IMR-90 (cell line): Measurements from ENCODE around the gene SNTG2. TPM values are rescaled to one million over a fixed set of nuclear protein-coding genes. Genes with fewer than 3 reads are reported as not detected.

Experiments
- ATAC-seq: fragments of 200-7000 bp; cut with Tn5 transposase; 2 replicates; pipeline ENCODE4 v1.9.1; 2020; ENCODE audit warnings: low read depth, mild to moderate bottlenecking, moderate library complexity
- BruUV-seq: library from RNA; stranded (reverse); fragments of 400-500 nt; replicated peaks from 2 replicates; lab custom pipeline; 2021; lab: Mats Ljungman, UMichigan
- CTCF ChIA-PET: fragments of 300-600 bp; formaldehyde crosslinking; extraction: SDS; loops from one replicate; lab custom pipeline; 2021; ENCODE audit warnings: antibody characterized with exemption; lab: Yijun Ruan, JAX
- POLR2A ChIA-PET: fragments of 300-600 bp; sonication (Branson Sonifier 250); formaldehyde crosslinking; loops from one replicate; lab custom pipeline; 2022; ENCODE audit warnings: antibody characterized with exemption; ENCODE audit not compliant: unreplicated experiment; lab: Charles Lee
- DNase-seq: peaks from one replicate; pipeline ENCODE4 v3.0.0; 2013
- H2AFZ ChIP-seq: replicated peaks from 2 replicates; pipeline ENCODE3; 2013; ENCODE audit warnings: low read length, mild to moderate bottlenecking; ENCODE audit not compliant: poor library complexity
- H2AK5ac ChIP-seq: 2 replicates; pipeline ENCODE4 v1.6.1; 2013; ENCODE audit warnings: low read depth, low read length, inconsistent platforms
- H2AK9ac ChIP-seq: replicated peaks from 2 replicates; pipeline ENCODE3; 2013; ENCODE audit warnings: mild to moderate bottlenecking, low read depth, low read length, moderate library complexity; ENCODE audit not compliant: poor library complexity
- H2BK120ac ChIP-seq: 2 replicates; pipeline ENCODE4 v1.6.1; 2013; ENCODE audit warnings: low read depth, low read length, inconsistent platforms
- H2BK15ac ChIP-seq: 3 replicates; pipeline ENCODE4 v1.6.1; 2013; ENCODE audit warnings: low read depth, low read length, inconsistent platforms
- H2BK20ac ChIP-seq: 2 replicates; pipeline ENCODE4 v1.6.1; 2013; ENCODE audit warnings: low read depth, mild to moderate bottlenecking, inconsistent platforms, low read length, moderate library complexity
- H2BK5ac ChIP-seq: 2 replicates; pipeline ENCODE4 v1.6.1; 2013; ENCODE audit warnings: mild to moderate bottlenecking, low read depth, low read length, inconsistent platforms; ENCODE audit not compliant: poor library complexity, severe bottlenecking
- H3K14ac ChIP-seq: replicated peaks from 2 replicates; pipeline ENCODE4 v1.6.1; 2013; ENCODE audit warnings: low read depth, low read length, inconsistent platforms
- H3K18ac ChIP-seq: 2 replicates; pipeline ENCODE4 v1.6.1; 2013; ENCODE audit warnings: low read depth, low read length, control low read depth
- H3K23ac ChIP-seq: 2 replicates; pipeline ENCODE4 v1.6.1; 2013; ENCODE audit warnings: low read depth, low read length, inconsistent platforms
- H3K27ac ChIP-seq: 2 replicates; pipeline ENCODE4 v1.5.1; 2013; ENCODE audit warnings: mild to moderate bottlenecking, control low read depth, low read length; ENCODE audit not compliant: insufficient read depth
- H3K27me3 ChIP-seq: 2 replicates; pipeline ENCODE4 v1.6.1; 2013; ENCODE audit warnings: low read length; ENCODE audit not compliant: control insufficient read depth, insufficient read depth
- H3K36me3 ChIP-seq: 2 replicates; pipeline ENCODE4 v1.6.1; 2013; ENCODE audit warnings: low read length, mixed read lengths; ENCODE audit not compliant: control insufficient read depth, insufficient read depth
- H3K4ac ChIP-seq: 2 replicates; pipeline ENCODE4 v1.6.1; 2013; ENCODE audit warnings: low read depth, low read length, inconsistent platforms
- H3K4me1 ChIP-seq: 2 replicates; pipeline ENCODE4 v1.6.1; 2013; ENCODE audit warnings: low read length, mixed read lengths; ENCODE audit not compliant: control insufficient read depth, insufficient read depth
- H3K4me2 ChIP-seq: 2 replicates; pipeline ENCODE4 v1.6.1; 2013; ENCODE audit warnings: low read depth, mild to moderate bottlenecking, control low read depth, low read length, moderate library complexity
- H3K4me3 ChIP-seq: 2 replicates; pipeline ENCODE4 v1.5.1; 2013; ENCODE audit warnings: low read depth, mild to moderate bottlenecking, control low read depth, low read length, moderate library complexity; ENCODE audit not compliant: insufficient read depth
- H3K56ac ChIP-seq: 2 replicates; pipeline ENCODE4 v1.6.1; 2013; ENCODE audit warnings: low read length, inconsistent platforms; ENCODE audit not compliant: insufficient read depth; ENCODE audit errors: extremely low read depth
- H3K79me1 ChIP-seq, 2 experiments: 2 replicates each; pipeline ENCODE4 v1.6.1; 2013; ENCODE audit warnings: low read length in 2 of 2, inconsistent platforms in 1 of 2, low read depth in 1 of 2
- H3K9ac ChIP-seq: 2 replicates; pipeline ENCODE4 v1.6.1; 2013; ENCODE audit warnings: low read depth, low read length, control low read depth
- H3K9me1 ChIP-seq: 2 replicates; pipeline ENCODE4 v1.6.1; 2013; ENCODE audit warnings: low read length, inconsistent platforms; ENCODE audit not compliant: insufficient read depth
- H3K9me3 ChIP-seq: 2 replicates; pipeline ENCODE4 v1.6.1; 2013; ENCODE audit warnings: low read length; ENCODE audit not compliant: control insufficient read depth, insufficient read depth
- H4K20me1 ChIP-seq: 2 replicates; pipeline ENCODE4 v1.6.1; 2013; ENCODE audit warnings: low read length, inconsistent platforms; ENCODE audit not compliant: insufficient read depth
- H4K5ac ChIP-seq: 2 replicates; pipeline ENCODE4 v1.6.1; 2013; ENCODE audit warnings: mild to moderate bottlenecking, low read depth, low read length, control low read depth
- H4K8ac ChIP-seq, 2 experiments: 2 replicates each; pipeline ENCODE4 v1.6.1; 2013; ENCODE audit warnings: low read depth in 2 of 2, low read length in 2 of 2, control low read depth in 1 of 2, inconsistent platforms in 1 of 2
- H4K91ac ChIP-seq: 2 replicates; pipeline ENCODE4 v1.6.1; 2013; ENCODE audit warnings: low read depth, low read length, inconsistent platforms; ENCODE audit not compliant: insufficient read depth
- BHLHE40 ChIP-seq: fragments of 150-350 bp; IDR thresholded peaks from 2 replicates; pipeline ENCODE4 v1.6.1; 2016; ENCODE audit warnings: mild to moderate bottlenecking, low read depth, low read length
- CHD1 ChIP-seq: IDR thresholded peaks from 2 replicates; pipeline ENCODE4 v1.6.1; 2012; ENCODE audit warnings: low read depth, low read length, improper control_type of control experiment
- MAZ ChIP-seq: IDR thresholded peaks from 2 replicates; pipeline ENCODE4 v1.6.1; 2012; ENCODE audit warnings: low read depth, mild to moderate bottlenecking, low read length, improper control_type of control experiment, moderate library complexity, borderline replicate concordance
- MXI1 ChIP-seq: IDR thresholded peaks from 2 replicates; pipeline ENCODE4 v1.6.1; 2012; ENCODE audit warnings: low read depth, mild to moderate bottlenecking, low read length, moderate library complexity, borderline replicate concordance
- NFE2L2 ChIP-seq: fragments of 150-350 bp; IDR thresholded peaks from 2 replicates; pipeline ENCODE4 v1.6.1; 2016; ENCODE audit warnings: low read depth, mild to moderate bottlenecking, low read length
- POLR2A ChIP-seq: IDR thresholded peaks from 2 replicates; pipeline ENCODE4 v1.6.1; 2012; ENCODE audit warnings: mild to moderate bottlenecking, low read depth, low read length
- RAD21 ChIP-seq: IDR thresholded peaks from 2 replicates; pipeline ENCODE4 v1.6.1; 2012; ENCODE audit warnings: low read length, improper control_type of control experiment
- RCOR1 ChIP-seq: IDR thresholded peaks from 2 replicates; pipeline ENCODE4 v1.6.1; 2012; ENCODE audit warnings: mild to moderate bottlenecking, low read length, improper control_type of control experiment; ENCODE audit not compliant: insufficient replicate concordance
- RFX5 ChIP-seq: IDR thresholded peaks from 2 replicates; pipeline ENCODE4 v1.8.0; 2012; ENCODE audit warnings: low read depth, mild to moderate bottlenecking, low read length, moderate library complexity
- SMC3 ChIP-seq: fragments of 150-350 bp; IDR thresholded peaks from 2 replicates; pipeline ENCODE4 v1.6.1; 2016; ENCODE audit warnings: low read depth, mild to moderate bottlenecking, antibody characterized with exemption, low read length, moderate library complexity
- WGBS, 2 experiments: methylation state at CpG; one replicate each; pipeline versions ENCODE4 v1.1.5 to v1.1.7; 2013; ENCODE audit warnings: missing lambda C conversion rate in 2 of 2; ENCODE audit not compliant: insufficient read length in 1 of 2; ENCODE audit errors: extremely low coverage in 2 of 2; 5-methylcytosine and 5-hydroxymethylcytosine counted together
- dilution Hi-C: fragments of 300-500 bp; cut with HindIII; formaldehyde crosslinking; loops from one replicate; pipeline ENCODE4 v1.14.3; 2018; ENCODE audit warnings: low sequenced_read_pairs; ENCODE audit not compliant: unreplicated experiment
- in situ Hi-C: fragments of 300-500 bp; cut with MboI; formaldehyde crosslinking; loops from 3 replicates; pipeline ENCODE4 v1.14.3; 2019; ENCODE audit warnings: low sequenced_read_pairs, inconsistent platforms, mixed read lengths
- intact Hi-C: fragments of 100-400 bp; cut with micrococcal nuclease; formaldehyde crosslinking; loops from 2 replicates; pipeline ENCODE4 v1.10.0; 2022
- polyA plus RNA-seq, 3 experiments: library from polyadenylated mRNA; depleted of rRNA; stranded (reverse); fragments of >200 nt; gene quantifications; 2 replicates each; pipeline ENCODE4 v1.2.3, GENCODE V29; 2012; ENCODE audit warnings: low replicate concordance in 1 of 3
- total RNA-seq: library from RNA; depleted of rRNA; stranded (reverse); fragments of >200 nt; gene quantifications from 2 replicates; pipeline ENCODE4 v1.2.3, GENCODE V29; 2012
- TF ChIP-seq, protein P1 (sequence below): fragments of 150-350 bp; IDR thresholded peaks from 2 replicates; pipeline ENCODE4 v1.6.1; 2017; ENCODE audit warnings: mild to moderate bottlenecking, antibody characterized with exemption, low read length, low read depth
- TF ChIP-seq, protein P2 (sequence below): conservative IDR thresholded peaks from 2 replicates; pipeline ENCODE4 v1.5.1; 2012; ENCODE audit warnings: mild to moderate bottlenecking, low read depth, low read length, improper control_type of control experiment

The SNTG2 gene
- total and polyA plus RNA-seq, 2 of the 4 experiments (the other 2 are of a cell fraction), result under 0.01 to 0.17 TPM

DNA sequence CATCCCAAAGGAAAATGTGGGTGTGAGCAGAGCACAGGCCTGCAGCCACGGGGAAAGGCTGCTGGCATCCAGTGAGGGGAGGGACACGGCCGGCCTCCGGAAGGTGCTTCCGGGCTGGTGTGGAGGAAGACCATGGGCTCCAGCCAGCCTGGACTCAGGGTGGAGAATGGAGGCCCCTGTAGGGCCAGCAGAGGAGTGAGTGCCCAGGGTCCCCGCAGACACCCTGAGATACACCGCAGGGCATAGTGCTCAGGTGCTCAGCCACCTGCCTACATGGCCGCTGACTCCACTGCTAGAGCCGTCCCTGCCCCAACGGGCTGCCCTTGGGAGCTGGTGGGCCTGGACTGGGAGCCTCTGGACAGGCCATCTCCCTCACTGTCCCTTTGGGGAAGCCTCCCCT lies 28.5 kb upstream of the SNTG2 start:
- Histone ChIP-seq H3K27ac (no peak overlapping the region), H3K18ac (no peak overlapping the region), H2AK9ac (no peak overlapping the region), H3K4me3 (no peak overlapping the region), H2BK15ac (no peak overlapping the region), H4K5ac (no peak overlapping the region), H2AK5ac (no peak overlapping the region), H3K4me1 (no peaks in the 10 kb centered on the region), H3K9me3 (peaks cover 9% of the 10 kb centered on the region), H2BK20ac (no peak overlapping the region), H3K27me3 (no peaks in the 10 kb centered on the region), H3K9me1 (no peaks in the 10 kb centered on the region), H2BK5ac (no peak overlapping the region), H3K79me1 (no peaks in the 10 kb centered on the region), H3K23ac (no peak overlapping the region), H4K8ac (no peak overlapping the region), H3K56ac (no peak overlapping the region), H4K91ac (no peak overlapping the region), H3K36me3 (no peaks in the 10 kb centered on the region), H4K20me1 (no peaks in the 10 kb centered on the region), H2BK120ac (no peak overlapping the region), H3K4me2 (no peak overlapping the region), H3K4ac (no peak overlapping the region), H3K14ac (no peak overlapping the region), H3K9ac (no peak overlapping the region), H2AFZ (no peak overlapping the region)
- intact Hi-C loops (no loop called here), in situ Hi-C loops (no loop called here), dilution Hi-C loops (no loop called here)
- no peak for ATAC-seq
- DNase-seq, result no peak
- TF ChIP-seq RFX5 (no peak), RCOR1 (no peak), BHLHE40 (no peak), RAD21 (no peak), CHD1 (no peak), NFE2L2 (no peak), MXI1 (no peak), POLR2A (no peak), MAZ (no peak), SMC3 (no peak)
- TF ChIP-seq, protein P1, sequence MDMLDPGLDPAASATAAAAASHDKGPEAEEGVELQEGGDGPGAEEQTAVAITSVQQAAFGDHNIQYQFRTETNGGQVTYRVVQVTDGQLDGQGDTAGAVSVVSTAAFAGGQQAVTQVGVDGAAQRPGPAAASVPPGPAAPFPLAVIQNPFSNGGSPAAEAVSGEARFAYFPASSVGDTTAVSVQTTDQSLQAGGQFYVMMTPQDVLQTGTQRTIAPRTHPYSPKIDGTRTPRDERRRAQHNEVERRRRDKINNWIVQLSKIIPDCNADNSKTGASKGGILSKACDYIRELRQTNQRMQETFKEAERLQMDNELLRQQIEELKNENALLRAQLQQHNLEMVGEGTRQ, result no peak
- TF ChIP-seq, protein P2, sequence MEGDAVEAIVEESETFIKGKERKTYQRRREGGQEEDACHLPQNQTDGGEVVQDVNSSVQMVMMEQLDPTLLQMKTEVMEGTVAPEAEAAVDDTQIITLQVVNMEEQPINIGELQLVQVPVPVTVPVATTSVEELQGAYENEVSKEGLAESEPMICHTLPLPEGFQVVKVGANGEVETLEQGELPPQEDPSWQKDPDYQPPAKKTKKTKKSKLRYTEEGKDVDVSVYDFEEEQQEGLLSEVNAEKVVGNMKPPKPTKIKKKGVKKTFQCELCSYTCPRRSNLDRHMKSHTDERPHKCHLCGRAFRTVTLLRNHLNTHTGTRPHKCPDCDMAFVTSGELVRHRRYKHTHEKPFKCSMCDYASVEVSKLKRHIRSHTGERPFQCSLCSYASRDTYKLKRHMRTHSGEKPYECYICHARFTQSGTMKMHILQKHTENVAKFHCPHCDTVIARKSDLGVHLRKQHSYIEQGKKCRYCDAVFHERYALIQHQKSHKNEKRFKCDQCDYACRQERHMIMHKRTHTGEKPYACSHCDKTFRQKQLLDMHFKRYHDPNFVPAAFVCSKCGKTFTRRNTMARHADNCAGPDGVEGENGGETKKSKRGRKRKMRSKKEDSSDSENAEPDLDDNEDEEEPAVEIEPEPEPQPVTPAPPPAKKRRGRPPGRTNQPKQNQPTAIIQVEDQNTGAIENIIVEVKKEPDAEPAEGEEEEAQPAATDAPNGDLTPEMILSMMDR, result no peak
- POLR2A ChIA-PET, result no interaction called here
- CTCF ChIA-PET, result no interaction called here
- 96% methylated on average over 4 of the region's 10 CpGs; no CpG with 5 or more reads in 1 of the 2 experiments for WGBS, 2 experiments
- no TSS peak for BruUV-seq
